Ecto neural progenitor cell (in vitro differentiated cells): Measurements from ENCODE around the gene MEA1.
A peak's percentile ranks its signal among the peaks of the same experiment; 100 is the strongest.
"Not testable (repeated sequence)": the region's sequence is repeated elsewhere in the genome, so short reads cannot be mapped to it uniquely, and the experiment has no call there.

ENCODE experiments used
- DNase-seq: peaks from one replicate; pipeline ENCODE4 v3.0.0-alpha.2; 2018; ENCODE audit warnings: low spot score

The MEA1 gene

GRCh38 chr6:43009124-43009523 lies 4.6 kb downstream of the MEA1 start:
- no peak for DNase-seq

GRCh38 chr6:43007126-43007525 lies 6.6 kb downstream of the MEA1 start:
- DNase-seq = no peak

- no peak for DNase-seq
Observed at GRCh38 chr6:43006251-43006650, 7.5 kb downstream of the MEA1 start.

GRCh38 chr6:43005844-43006243 lies 7.9 kb downstream of the MEA1 start:
- no peak for DNase-seq

DNA sequence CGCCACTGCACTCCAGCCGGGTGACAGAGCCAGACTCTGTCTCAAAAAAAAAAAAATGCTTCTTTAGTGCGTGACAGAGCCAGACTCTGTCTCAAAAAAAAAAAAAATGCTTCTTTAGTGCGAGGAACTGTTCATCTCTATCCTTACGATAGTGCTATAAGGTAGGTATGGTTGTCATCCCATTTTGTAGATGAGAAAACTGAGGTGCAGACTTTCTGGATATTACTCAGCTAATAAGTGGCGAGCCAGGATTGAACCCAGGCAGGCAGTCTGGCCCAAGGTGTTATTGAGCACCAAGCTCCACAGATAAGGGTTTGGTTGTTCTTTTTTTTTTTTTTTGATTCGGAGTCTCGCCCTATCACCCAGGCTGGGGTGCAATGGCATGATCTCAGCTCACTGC lies 11.9 kb downstream of the MEA1 start:
- no peak for DNase-seq

- not testable (repeated sequence) for DNase-seq
Observed at GRCh38 chr6:42998205-42998604, 15.5 kb downstream of the MEA1 start.

GRCh38 chr6:42996513-42996912 lies 17.2 kb downstream of the MEA1 start:
- no peak for DNase-seq

DNA sequence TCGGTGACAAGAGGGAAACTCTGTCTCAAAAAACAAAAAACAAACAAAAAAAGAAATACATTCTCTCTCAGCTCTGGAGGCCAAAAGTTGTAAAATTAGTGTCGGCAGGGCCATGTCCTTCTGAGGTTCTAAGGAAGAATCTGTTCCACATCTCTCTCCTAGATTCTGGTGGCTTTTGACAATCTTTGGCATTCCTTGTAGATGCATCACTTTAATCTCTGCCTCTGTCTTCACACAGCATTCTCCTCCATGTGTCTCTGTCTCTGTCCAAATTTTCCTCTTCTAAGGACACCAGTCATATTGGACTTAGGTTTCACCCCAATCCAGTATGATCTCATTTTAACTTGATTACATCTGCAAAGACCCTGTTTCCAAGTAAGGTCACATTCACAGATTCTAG lies 20.3 kb downstream of the MEA1 start:
- no peak for DNase-seq

DNA sequence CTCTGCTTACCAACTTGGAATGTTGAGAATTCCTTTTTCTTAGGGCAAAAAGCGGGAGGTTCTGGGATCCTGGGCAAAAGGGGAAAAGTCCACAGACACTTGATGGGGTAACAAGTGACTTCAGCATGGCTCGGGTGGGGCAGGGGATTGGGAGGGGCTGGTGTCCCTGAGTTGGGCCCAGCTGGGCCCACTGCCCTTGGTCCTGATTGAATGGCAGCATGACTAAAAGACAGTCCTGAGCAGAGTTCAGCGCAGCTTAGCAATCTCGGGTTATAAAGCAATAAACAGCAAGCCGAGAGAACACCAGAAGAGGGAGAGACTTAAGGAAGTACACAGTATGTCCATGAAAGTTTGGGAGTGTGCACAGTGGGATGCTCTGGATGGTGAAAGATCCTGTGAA lies 23.8 kb downstream of the MEA1 start:
- no peak for DNase-seq

DNA sequence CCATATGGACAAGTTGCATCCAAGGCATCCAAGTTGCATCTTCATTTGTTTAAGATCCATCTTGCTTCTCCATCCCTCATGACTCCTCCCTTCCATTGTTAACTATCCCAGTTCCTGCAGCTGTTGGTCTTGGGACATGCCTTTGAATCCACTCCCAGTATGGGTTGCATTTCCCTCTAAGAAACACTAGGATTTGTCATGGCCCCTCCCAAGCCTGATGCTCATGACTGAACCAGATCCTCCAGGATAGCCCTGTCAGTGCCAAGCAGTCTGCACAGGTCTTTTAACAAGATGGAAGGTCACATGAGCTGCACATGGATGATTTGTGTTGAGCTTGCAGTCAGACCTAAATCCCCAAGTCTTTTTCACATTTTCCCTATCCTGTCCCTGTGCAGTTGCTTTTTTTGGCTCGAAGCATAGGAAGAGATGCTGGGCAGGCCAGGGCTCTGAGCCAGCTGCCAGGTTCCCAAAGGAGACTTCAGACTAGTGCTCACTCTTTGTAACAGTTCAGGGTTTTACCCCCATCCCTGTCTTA lies 25.2 kb downstream of the MEA1 start:
- DNase-seq = no peak

DNA sequence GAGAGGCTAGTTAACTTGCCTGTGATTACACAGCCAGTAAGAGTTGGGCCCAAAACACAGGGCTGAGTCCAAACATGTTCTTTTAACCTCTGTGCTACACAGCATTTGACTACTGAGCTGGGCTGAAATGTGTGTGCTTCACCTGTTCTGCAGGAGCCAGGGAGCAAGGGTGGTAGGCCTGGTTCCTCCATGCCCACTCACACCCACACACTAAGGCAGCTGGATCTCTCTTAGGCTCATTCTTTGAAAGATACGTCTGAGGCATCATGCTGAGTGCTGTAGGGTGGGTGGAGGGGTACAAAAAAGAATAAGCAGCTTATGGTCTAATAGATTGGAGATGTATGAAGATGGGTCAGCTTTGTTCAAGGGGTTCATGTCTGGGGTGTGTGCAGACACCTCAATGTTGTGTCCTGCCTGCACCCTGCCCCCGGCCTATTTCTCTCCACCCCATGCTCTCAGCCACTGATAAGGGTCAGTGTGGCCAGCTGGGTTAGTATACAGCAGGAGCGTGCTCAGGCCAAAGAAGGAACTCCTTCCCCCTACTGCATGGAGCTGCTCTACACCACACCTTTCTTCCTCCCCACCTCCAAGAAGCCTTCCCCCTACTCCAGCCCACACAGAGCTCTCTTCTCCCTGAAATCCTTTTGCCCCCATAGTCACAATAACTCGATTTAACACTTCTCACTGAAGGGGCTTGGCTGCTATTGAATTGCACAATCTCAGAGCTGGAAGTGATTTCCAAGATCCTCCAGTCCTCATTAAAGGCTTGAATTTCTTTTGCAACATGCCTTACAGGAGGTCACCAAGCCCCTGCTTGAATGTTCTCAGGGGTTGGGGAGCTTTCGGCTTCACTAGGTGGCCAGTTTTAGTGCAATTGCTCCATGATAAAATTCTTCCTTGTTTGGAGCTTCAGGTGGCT lies 26.0 kb downstream of the MEA1 start:
- DNase-seq = no peak

GRCh38 chr6:42984924-42985475 lies 28.7 kb downstream of the MEA1 start:
- DNase-seq = peak; percentile 60

GRCh38 chr6:42984001-42984923 lies 29.5 kb downstream of the MEA1 start, which contains the start of gene PPP2R5D:
Gene PPP2R5D, plus strand, starts transcription at chr6:42984570. Its CDS starts 108 bp downstream, at chr6:42984678.
- DNase-seq = peak; percentile 97

DNA sequence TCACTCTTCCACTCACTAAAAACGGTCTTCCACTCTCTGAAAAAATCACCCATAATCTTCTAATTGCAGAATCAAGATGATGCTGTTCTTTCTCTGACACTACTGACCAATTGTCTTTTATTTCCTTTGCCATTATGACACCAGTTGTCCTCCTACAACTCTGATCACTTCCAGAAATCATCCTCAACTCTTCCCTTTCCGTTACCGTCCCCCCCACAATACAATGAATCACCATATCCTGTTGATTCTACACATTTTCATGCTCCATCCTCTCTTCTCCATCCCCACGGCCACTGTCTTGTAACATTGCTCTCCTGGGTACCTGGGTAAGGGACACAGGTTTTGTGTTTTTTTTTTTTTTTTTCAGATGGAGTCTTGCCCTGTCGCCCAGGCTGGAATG lies 31.9 kb downstream of the MEA1 start:
- no peak for DNase-seq

GRCh38 chr6:42979523-42980177 lies 34.1 kb downstream of the MEA1 start:
- DNase-seq = no peak

DNA sequence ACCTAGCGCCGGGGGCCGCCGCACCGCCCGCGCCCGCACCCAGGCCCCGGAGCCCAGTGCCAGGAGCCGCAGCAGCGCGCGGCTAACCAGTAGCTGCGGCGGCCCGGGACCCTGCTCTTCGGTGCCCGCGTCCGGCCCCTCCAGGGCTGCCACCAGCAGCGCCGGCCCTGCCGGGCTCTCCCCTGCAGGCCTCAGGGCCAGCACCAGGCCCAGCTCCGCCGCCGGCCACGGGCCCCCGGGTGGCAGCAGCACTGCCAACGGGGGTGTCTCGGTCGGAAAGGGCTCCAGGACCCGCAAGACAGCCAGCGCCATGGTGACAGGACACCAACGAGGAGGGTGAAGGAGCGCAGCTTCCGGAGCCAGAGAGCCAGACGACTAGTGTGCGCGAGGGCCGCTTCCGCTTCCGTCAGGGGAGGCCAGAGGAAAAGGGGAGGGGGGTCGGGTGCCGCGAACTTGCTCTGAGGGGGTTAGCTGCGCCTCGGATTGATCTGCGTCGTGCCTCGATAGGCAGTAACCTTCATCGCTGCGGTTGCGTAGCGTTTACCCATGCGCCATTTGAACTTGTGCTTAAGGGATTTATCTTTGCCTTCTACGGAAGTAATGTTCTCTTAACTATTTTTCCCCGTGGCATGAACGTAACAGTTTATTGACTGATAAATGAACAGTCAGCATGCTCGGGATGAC lies 34.8 kb downstream of the MEA1 start, which contains the start of gene PEX6:
PEX6 (minus strand) TSS at position 343 of the 684 bp plus-strand sequence; CDS start at position 312, 31 bp downstream.
- DNase-seq = peak; percentile 92

- peak; percentile 60 for DNase-seq
Observed at GRCh38 chr6:42978487-42978838, 35.3 kb downstream of the MEA1 start.

DNA sequence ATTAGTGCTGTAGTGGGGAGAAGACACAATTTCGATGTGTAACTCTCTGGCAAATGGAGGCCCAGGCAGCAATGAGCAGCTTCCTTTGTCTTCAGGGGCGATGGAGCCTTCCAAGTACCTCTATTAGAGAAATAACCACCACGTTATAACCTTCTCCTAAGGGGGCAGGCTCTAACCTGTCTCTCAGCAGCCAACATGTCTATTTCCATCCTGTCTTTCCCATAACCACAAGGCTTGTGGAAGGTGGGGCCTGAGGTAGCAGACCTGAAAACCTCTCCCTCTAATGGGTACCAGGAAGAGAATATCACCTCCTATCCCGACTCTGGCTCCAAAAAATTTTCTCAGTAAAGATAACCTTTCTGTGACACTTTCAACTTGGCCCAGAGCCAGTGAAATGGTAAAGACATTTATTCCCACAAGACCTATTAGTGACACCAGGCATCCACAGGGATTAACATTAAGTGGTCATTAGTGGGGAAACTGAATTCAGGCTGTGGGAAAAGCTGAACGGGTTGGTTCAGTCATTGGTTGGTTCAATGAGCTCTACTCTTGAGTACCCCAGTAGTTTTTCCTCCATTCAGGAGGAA lies 38.7 kb downstream of the MEA1 start:
- DNase-seq = no peak

DNA sequence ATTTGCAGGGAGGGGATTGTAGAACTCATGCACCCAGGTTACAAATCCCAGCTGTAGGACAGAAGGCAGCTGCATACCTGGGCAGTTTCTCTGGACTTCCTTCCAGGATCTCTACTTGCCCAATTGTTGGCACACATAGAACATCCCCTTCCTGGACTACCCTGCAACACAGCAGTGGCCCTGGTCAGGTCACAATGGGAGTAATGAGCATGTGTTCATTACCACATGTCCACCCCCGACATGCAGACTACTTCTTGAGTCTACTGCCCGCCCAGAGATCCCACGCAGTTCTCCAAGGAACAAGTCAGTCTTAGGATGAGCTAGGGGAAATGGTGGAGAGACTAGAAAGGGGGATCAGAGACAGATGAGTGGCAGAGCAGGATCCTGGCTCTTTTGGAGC lies 39.8 kb downstream of the MEA1 start:
- DNase-seq = no peak

GRCh38 chr6:42971746-42972327 lies 41.9 kb downstream of the MEA1 start:
- no peak for DNase-seq
